ENCODE measurements around the gene SSBP2. TPM values are rescaled to one million over a fixed set of nuclear protein-coding genes. Genes with fewer than 3 reads are reported as not detected.

The SSBP2 gene
- total RNA-seq, 4 donors from 2014 or later: 17.1 to 80.3 (median 24.2) TPM

- DNase-seq: no peak
- 66 to 91% methylated on average over 5 of the region's 5 CpGs for WGBS, 2 donors
- H3K9me3 ChIP-seq: no peaks in the 10 kb centered on the region
- peaks cover 0 to 25% (median 5%) of the 10 kb centered on the region in 3 donors for H3K4me1 ChIP-seq
- no peaks in the 10 kb centered on the region for H3K27me3 ChIP-seq
- H3K36me3 ChIP-seq: no peaks in the 10 kb centered on the region
- H3K27ac ChIP-seq: peak overlapping the region in 1 of 4 donors; percentile 53
- H3K4me3 ChIP-seq: no peak overlapping the region
- intact Hi-C loops (cut with DNase I): no loop called here
- TF ChIP-seq CTCF (IDR thresholded peaks at IDR 0.05): no peak
- no peak for TF ChIP-seq POLR2A (IDR thresholded peaks at IDR 0.05)
Observed at GRCh38 chr5:81772488-81772887, 21.6 kb upstream of the SSBP2 start.

GRCh38 chr5:81768935-81769452, 18.1 kb upstream of the SSBP2 start:
- H3K27me3 ChIP-seq: no peaks in the 10 kb centered on the region
- no peak for DNase-seq
- H3K4me3 ChIP-seq: no peak overlapping the region
- H3K27ac ChIP-seq: peak overlapping the region; percentile 5 to 64 (median 19)
- H3K4me1 ChIP-seq: peaks cover 0 to 14% (median 5%) of the 10 kb centered on the region in 3 donors
- intact Hi-C loops (cut with DNase I): no loop called here
- WGBS, 2 donors: 23 to 27% methylated on average over 2 of the region's 2 CpGs
- H3K9me3 ChIP-seq: no peaks in the 10 kb centered on the region
- TF ChIP-seq CTCF (IDR thresholded peaks at IDR 0.05) (no peak), POLR2A (IDR thresholded peaks at IDR 0.05) (no peak)
- H3K36me3 ChIP-seq: no peaks in the 10 kb centered on the region

- H3K4me3 ChIP-seq: no peak overlapping the region
- DNase-seq: no peak
- WGBS, 2 donors: 60 to 69% methylated on average over 2 of the region's 2 CpGs
- TF ChIP-seq CTCF (IDR thresholded peaks at IDR 0.05) (no peak), POLR2A (IDR thresholded peaks at IDR 0.05) (no peak)
- H3K4me1 ChIP-seq: peaks cover 0 to 14% (median 5%) of the 10 kb centered on the region in 3 donors
- H3K27ac ChIP-seq: no peak overlapping the region
- no peaks in the 10 kb centered on the region for H3K27me3 ChIP-seq
- intact Hi-C loops (cut with DNase I): no loop called here
- H3K36me3 ChIP-seq: no peaks in the 10 kb centered on the region
- no peaks in the 10 kb centered on the region for H3K9me3 ChIP-seq
Observed at GRCh38 chr5:81767938-81768337, 17.0 kb upstream of the SSBP2 start.

- Histone ChIP-seq H3K4me3 (no peak overlapping the region), H3K27me3 (no peaks in the 10 kb centered on the region), H3K36me3 (no peaks in the 10 kb centered on the region), H3K9me3 (no peaks in the 10 kb centered on the region), H3K4me1 (peaks cover 0 to 14% (median 5%) of the 10 kb centered on the region in 3 donors), H3K27ac (no peak overlapping the region)
- 87 to 91% methylated on average over 7 to 8 of the region's 8 CpGs for WGBS, 2 donors
- intact Hi-C loops (cut with DNase I): no loop called here
- TF ChIP-seq POLR2A (IDR thresholded peaks at IDR 0.05) (no peak), CTCF (IDR thresholded peaks at IDR 0.05) (no peak)
- no peak for DNase-seq
Observed at GRCh38 chr5:81767097-81767496, 16.2 kb upstream of the SSBP2 start.

- H3K9me3 ChIP-seq: no peaks in the 10 kb centered on the region
- intact Hi-C loops (cut with DNase I): no loop called here
Observed at GRCh38 chr5:81766611-81767010, 15.7 kb upstream of the SSBP2 start.

More at GRCh38 chr5:81766611-81767010, 15.7 kb upstream of the SSBP2 start:
- H3K27ac ChIP-seq: no peak overlapping the region
- peaks cover 0 to 14% (median 5%) of the 10 kb centered on the region in 3 donors for H3K4me1 ChIP-seq
- no peak overlapping the region for H3K4me3 ChIP-seq
- DNase-seq: no peak
- H3K36me3 ChIP-seq: no peaks in the 10 kb centered on the region
- 86 to 89% methylated on average over 7 of the region's 7 CpGs for WGBS, 2 donors
- TF ChIP-seq CTCF (IDR thresholded peaks at IDR 0.05) (no peak), POLR2A (IDR thresholded peaks at IDR 0.05) (no peak)
- no peaks in the 10 kb centered on the region for H3K27me3 ChIP-seq

Data from esophagus squamous epithelium (tissue), 5 donors.